Fibroblast of skin of abdomen (primary cell): ENCODE data around the gene TAL2.
"Not testable (repeated sequence)": the region's sequence is repeated elsewhere in the genome, so short reads cannot be mapped to it uniquely, and the experiment has no call there.

Source experiments
- DNase-seq: peaks from one replicate; pipeline ENCODE4 v3.0.0-alpha.2; 2013

The TAL2 gene

DNA sequence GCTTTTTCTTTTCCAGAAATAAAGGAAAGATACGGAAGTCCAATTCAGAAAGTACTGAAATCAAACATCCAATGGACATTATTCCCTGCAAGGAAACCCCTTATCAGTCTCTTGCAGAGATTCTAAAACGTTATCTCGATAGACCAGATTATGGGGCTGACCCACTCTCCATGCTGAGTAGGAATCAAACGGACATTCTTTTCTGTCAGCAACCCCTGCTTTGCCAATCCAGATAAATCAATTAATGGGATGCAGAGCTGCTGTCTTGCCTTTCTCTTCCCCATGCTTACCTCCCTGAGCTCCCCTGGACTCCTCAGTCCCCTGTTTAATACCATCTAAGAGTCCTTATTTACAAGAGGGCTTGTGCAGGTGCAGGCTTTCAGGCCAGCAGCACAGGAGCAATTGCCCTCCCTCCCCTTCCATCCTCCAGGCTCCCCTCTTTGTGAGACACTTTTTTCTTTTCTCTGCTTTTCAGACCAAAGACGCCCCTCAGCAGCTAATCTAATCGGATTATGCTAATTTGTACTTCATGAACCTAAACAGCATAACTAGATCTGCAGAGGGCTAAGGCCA, 14.2 kb downstream of the TAL2 start:
- DNase-seq: no peak

DNA sequence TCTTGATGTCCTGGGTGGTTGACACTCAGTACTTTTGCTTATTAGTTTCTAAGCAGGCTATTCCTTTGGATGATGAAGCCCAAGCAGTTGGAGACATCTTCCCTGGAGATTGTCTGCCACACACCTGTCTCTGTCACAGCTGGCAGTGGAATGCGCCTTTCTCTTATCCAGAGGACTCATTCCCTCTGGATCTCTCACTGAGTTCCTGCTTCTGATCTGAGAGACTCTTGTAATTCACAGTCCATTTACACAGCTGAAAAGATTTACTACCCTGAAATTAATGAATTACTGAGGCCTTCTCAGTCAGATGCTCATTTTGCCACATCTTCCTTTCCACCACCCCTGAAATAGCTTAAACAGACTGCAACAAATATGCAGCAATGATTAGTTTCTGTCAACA, 15.9 kb downstream of the TAL2 start:
- DNase-seq: no peak

DNA sequence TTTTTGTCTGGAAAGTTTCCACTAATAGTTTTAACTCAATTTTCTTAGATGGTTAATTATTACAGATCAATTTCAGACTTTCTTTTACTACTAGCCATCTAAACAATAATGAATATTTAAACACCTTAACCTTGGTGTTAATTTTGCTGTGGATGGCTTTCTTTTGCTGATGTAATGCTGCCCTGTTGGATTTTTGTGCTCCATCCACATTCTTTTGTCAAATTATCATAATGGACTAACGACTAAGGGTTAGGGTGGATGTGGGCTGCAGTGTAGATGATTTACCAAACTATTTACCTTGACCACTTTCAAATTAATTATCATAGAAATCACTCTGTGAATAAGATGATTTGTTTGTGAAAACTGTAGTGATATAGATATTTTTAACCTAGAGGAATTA, 16.5 kb downstream of the TAL2 start:
- DNase-seq: no peak

DNA sequence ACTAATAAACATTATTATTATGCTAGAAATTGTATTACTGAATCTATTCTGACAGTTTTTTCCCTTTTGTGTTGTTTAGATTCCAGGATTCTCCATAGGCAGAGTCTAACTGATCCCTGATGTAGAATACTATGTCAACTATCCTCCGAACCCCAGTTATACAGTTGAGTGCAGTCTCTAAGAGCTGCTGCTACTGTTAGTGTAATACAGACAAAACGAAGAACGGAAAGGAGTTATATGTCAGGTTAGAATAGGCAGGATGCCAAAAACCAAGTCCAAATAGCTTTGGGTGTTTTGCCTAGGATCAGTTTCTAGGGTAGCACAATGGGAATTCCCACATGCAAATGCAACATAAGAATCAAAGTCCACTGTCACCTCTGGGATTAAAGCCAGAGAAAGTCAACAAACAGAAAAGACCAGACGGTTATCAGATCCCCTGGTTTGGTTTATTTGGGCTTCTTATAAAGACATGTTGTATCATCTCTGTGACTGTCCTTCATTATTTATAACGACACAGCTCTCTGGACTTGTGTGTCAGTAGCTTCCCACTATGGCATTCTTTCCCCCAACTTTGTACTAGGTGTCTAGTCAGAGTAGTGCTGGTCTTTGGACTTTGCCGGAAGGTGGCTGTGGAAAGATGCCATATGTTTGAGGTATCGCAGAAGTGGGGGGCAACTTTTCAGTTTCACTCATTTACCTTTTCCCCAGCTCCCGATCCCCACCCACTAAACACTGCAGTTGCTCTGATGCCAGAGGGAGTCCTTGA, 17.2 kb downstream of the TAL2 start:
- DNase-seq: no peak

DNA sequence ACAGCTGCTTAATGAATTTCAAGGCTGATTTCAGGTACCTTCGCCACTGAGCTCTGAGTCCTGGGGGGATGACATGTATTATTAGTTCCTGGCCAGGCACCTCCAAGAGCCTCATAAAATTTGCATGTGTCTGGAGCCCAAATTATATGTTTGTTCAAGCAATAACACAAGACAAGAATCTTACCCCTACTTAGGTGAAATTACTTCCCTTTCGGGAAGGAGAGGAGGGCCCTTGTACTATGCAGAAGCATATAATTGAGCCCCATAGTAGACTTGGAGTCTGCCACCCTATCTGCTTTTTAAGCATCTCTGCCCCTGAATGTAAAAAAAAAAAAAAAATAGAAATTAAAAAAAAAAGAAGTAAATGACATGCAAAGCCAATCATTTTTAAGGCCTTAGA, 19.1 kb downstream of the TAL2 start:
- no peak for DNase-seq

DNA sequence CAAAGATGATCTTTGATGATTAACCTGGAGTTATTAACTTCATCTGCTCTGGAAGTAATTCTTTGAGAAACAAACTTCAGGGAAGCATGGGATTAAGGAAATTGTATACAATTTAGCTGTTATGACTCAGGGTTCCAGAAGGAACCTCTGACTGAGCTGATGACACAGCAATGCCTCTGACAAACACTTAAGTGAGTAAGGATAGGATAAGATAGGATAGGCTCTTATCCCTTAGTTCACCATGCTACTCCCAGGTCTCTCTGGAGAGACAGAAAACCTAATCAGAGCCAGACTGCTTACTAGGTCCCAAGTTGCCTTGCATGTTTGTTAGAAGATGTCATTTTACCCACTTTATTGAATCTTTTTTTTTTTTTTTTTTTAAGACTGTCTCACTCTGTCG, 19.5 kb downstream of the TAL2 start:
- DNase-seq: peak; percentile 37

DNA sequence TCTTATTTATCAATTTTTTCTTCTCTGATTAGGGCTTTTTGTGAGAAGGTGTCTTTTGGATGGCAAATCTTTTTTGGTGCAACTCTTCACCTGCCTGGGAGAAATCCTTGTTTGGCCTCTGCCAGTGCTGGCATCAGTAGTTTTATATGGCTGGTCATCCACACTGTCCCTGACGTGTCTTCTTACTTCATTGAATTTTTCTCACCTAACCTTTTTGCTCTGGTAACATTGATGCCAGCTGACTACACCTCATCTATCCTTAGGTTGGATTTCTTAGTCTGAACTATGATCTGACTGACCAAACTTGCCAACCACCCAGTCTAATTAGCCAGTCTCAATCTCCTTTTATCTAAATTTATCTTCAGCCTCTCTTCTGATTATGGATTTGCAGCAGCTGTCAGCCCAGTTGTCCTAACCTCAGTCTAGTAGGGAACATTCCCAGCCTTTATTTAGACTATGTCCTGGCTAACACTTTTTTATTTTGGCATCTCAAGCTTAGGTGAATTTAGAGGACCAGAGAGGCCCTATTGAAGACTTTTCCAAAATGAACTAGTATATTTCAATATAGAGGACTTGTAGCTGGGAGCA, 21.5 kb downstream of the TAL2 start:
- no peak for DNase-seq

DNA sequence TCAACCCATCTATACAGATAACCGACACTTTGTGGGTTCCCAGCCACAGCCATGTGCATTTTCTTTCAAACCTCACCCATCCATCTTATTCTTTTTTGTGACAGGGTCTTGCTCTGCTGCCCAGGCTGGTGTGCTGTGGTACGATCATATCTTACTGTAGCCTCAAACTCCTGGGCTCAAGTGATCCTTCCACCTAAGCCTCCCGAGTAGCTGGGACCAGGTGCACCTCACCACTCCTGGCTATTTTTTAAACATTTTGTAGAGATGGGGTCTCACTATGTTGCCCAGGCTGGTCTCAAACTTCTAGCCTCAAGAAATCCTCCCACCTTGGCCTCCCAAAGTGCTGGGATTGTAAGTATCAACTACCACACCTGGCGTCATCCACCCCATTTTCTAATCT, 24.7 kb downstream of the TAL2 start:
- DNase-seq: no peak

DNA sequence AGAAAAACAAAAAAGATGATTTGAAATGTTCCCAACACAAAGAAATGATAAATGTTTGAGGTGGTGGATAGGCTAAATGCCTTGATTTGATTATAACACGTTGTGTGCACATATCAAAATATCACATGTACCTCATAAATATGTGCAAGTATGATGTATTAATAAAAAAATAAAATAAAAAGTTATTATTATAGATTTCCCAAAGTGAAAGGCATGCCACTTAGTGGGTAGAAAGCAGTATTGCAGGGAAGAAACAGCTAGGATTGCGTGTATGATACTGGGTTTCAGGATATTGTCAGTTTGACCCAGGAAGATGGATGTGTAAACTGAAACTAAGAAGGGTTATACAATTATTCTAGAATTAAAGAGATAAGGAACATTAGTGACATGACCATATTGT, 28.5 kb downstream of the TAL2 start:
- no peak for DNase-seq

DNA sequence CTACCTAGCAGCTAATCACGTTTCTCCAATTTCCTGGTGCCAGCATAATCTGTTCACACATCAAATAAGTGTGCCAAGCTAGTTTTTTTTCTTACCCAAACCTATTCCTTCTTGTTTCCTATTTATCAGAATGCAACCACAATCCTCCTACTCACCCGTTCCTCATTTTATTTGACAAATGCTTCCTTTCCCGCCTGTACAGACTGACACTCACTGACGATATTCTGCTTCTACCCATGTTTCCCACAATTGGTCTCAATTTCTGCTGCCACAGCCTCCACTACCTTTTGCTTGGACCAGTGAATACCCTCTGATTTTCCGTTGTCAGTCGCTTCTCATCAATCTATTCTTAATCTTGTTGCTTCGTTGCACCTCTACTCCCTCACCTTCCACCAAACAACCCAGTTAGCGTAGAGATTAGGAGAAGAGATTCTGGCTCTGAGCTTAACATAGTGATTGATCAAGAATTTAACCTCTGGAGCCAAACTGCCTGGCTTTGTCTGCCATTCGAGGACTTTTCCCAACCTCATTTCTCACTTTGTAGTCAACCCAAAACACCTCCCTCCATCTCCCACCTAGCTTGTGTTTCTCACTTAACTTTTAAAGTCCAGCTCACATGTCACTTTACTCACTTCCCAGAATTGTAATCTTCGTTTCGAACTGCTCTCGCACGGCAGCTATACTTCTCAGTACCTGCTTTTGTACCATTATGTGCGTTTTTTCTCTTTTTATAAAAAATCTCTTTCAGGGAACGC, 31.4 kb downstream of the TAL2 start:
- no peak for DNase-seq

DNA sequence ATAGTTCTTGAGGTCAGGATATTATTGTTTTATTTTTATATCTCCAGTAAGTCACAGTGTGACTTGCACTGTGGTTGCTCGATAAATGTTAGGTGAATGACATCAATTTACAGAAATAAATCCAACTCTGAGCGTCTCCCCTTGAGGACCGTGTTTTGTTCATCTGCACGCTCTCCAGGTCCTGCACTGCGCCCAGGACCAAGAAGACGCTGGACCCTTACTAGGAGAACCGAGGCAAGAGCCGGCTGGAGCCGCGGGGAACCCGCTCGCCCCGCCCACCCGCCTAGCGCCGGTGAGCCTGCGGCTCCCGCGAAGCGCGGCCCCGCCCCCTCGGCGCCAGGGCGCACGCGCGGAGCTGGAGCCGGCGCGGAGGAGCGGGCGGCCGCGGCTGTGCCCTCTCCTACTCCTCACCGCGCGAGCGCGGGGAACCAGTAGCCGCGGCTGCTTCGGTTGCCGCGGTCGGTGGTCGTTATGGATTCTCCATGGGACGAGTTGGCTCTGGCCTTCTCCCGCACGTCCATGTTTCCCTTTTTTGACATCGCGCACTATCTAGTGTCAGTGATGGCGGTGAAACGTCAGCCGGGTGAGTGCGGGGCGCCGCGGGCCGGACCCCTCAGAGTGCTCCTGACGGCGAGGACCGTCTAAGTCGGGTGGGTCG, 32.1 kb downstream of the TAL2 start, which contains the start of gene TMEM38B:
TSS of gene TMEM38B (plus strand) at position 352 of the 658 bp plus-strand sequence. CDS start at position 472, 120 bp downstream.
- DNase-seq: peak; percentile 75

DNA sequence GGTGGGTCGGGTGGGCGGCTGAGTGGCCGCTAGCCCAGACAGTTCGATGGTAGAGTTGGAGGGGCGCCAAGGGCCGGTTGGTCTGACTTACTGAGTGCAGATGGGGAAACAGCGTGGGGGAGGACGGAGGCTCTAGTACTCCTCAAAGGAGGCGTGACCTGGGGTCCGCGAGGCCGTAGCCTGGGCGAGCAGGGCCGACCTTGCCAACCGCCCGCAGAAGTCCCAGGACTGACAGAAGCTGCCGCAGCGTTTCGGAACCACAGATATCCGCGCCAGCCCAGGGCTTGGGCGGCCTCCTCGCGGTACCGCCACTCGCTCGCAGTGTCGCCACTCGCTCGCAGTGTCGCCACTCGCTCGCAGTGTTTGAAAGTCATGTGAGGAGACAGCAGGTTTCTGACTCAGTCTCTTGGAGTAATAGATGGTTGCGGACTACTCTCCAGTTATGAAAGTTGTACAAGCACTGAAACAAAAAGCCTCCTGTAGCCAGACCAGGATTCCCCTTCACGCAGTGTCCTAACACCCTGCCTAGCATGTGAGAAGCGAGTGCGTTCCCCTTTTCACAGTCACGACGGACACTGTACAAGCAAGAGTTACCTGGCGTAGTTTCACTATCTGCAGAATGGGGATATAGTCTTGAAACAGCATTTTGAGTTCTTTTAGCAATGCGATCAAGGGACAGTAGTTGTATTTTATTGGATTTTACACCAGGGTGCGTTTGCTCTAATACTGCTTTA, 32.8 kb downstream of the TAL2 start:
- peak; percentile 40 for DNase-seq

DNA sequence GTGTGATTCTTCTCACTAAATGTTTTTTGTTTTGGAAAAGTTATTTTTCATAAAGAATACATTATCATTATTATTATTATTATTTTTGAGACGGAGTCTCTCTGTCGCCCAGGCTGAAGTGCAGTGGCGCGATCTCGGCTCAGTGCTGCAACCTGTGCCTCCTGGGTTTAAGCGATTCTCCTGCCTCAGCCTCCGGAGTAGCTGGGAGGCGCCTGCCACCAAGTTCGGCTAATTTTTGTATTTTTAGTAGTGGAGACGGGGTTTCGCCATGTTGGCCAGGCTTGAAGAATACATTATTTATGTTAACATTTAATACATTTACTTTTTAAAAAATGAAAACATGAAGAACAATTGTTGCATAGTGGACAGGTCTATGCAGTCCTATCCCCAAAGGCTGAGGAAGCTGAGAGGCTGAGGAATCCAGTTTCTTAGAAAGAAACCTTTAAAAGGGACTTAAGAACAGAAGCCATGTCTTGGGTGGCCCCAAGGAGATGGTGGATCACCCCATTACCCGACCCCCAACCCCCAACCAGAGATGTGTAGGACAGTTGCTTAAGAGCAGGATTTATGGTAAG, 34.0 kb downstream of the TAL2 start:
- no peak for DNase-seq

DNA sequence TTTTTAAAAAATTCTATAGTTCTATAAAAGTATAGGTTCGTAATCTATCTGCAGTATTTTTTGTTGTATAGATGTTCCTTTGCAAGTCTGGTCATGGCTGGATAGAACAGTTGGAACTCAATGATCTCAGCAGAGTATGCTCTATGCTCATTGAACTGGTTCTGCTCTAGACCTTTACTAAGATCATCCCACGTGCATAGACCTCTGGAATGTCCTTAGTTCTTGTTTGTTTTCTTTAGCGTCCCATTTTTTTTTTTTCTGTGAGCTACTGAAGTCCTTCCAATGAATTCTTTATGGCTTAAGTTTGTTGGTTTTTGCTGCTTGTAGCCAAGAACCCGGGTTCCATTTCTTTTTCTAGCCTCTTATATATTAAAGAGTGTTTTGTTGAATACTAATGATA, 35.6 kb downstream of the TAL2 start:
- DNase-seq: no peak

DNA sequence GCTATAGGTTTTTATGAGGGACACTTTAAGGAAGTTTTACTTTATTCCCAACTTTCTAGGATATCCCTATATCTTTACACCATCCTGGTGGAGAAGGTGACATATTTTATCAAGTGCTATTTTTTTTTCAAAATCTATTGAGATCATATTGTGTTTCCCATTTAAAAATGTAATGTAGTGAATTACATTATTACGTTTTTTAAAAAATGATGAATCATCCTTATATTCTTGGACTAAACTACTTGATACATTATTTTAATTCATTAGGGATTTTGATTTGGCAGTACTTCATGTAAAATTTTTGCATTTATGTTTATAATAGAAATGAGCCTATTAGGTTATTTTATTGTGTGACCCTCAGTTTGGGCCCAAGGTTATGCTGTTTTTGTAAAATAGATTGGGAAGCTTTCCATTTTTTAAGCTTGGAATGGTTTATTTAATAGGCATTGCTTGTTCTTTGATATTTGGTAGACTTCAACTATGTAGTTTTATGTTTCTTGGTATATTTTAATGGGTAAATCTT, 36.2 kb downstream of the TAL2 start:
- DNase-seq: no peak

DNA sequence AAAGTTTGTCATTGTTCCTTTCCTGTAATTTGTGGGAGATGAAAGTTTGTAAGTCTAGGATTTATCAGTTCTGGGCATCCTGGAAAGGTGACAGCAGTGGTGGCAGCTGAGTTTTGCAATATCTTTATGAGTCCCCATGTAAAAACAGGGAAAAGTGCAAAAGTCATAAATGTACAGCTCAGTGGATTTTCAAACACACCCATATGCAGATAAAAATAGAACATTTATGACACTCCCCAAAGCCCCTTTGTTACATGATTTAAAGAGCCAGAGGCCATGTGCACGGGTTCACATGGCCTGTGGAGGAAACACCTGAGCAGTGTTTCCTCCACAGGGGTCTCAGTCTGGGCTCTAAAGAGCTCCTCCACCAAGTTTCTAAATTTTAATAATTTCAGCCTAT, 38.4 kb downstream of the TAL2 start:
- DNase-seq: no peak

DNA sequence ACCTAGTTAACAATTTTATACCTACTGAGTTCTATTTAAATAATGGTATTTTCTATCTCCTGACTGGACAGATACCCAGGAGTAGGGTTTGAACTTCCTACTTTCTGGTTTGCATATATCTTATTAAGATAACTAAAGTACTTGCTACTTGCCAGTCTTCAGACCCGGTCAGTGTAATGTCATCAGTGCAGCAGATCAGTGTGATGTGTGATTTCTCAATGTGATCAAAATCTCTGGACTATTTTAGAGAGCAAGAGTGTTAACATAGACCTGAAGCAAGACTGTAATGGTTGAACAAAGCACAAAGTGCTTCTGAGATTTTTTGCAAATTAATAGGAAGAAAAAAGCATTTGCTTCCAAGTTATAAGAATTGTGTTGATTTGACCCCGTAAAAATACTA, 38.9 kb downstream of the TAL2 start:
- no peak for DNase-seq

DNA sequence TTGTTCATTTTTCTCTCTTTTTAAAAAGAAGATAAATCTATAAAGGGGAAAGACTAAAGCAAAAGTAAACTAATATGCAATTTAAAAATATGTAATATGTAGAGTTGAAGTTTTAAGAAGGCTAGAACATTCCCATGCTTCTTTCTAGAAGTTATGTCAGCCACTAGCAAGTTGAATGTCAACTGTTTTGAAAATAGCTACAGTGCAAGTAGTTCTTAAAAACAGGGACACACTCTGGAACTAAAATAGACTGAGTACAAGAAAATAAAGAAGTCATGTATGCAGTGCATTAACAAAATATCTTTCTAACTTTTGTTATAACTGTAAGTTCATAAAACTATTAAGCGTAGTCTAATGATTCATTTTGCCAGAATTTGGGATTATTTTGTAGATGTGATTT, 40.0 kb downstream of the TAL2 start:
- DNase-seq: no peak

DNA sequence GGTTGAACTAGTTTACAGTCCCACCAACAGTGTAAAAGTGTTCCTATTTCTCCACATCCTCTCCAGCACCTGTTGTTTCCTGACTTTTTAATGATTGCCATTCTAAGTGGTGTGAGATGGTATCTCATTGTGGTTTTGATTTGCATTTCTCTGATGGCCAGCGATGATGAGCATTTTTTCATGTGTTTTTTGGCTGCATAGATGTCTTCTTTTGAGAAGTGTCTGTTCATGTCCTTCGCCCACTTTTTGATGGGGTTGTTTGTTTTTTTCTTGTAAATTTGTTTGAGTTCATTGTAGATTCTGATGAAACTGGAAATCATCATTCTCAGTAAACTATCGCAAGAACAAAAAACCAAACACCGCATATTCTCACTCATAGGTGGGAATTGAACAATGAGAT, 41.4 kb downstream of the TAL2 start:
- not testable (repeated sequence) for DNase-seq

DNA sequence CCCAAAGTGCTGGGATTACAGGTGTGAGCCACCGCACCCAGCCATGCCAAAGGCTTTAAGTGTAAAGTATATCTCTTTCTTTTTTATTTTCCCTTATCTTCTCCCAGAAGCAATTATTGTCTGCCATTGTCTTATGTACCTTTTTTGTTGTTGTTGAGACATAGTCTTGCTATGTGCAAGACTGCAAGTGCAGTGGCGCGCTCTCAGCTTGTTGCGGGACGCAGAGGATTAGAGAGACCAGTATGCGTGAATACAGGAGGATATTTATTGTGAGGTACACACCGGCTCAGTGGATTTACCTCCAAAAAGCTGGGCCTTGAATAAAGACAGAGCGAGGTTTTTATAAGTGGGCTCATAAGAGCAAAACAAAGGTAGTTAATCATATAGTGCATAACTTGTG, 43.9 kb downstream of the TAL2 start:
- DNase-seq: no peak

DNA sequence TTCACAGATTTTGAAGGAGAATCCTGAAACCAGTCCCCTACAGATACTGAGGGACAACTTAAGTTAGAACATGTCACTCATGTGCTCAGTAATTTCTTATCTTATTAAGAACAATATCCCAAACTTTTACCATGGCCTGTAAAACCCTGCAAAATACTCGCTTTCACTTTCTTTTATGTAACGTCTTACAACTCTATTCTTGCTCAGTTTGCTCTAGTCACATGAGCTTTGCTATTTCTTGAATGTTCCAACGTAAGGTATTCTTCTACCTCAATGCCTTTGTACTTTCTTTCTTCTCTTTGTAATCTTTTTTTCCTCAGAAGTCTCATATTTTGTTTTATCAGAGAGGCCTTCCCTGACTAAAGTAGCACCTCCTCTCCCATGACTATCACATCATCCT, 46.1 kb downstream of the TAL2 start:
- DNase-seq: no peak

DNA sequence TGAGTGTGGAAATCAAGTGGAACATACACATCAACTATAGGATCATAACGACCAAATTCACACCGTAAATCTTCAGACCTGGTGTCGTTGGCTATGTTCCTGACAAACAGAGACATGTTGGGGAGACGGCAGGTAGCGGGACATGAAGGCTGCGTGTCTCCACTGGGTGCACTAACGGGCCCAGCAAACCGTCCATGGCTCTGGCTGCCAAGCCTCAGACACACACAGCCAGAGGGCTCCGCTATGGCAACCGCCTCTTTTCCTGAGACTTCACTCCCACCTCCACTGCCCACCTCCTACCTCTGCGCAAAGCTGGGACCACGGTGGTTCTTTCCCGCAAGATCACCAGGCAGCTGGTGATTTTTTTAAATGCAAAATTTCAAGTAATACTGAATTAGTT, 48.4 kb downstream of the TAL2 start:
- DNase-seq: no peak
